ENCODE measurements around the gene SORL1.

DNA sequence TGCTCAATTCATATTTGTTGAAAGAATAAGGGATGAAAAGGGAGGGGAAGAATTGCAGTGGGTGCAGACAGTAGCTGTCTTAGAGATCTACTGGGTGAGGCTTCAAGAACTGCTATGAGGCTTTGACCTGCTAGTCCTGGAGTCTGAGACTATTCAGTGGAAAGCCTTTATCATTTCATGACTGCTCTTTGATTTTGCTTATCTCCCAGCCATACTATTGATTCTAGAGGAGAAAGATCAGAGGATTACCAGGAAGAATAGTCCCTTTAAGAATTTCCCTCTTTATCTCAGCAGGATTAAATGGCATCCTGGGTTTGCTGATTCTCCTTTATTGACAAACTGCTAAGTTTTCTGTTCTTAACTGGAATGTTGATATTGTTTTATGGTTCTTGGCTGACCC is 108.1 kb downstream of the SORL1 start:
- TF ChIP-seq, protein P1, sequence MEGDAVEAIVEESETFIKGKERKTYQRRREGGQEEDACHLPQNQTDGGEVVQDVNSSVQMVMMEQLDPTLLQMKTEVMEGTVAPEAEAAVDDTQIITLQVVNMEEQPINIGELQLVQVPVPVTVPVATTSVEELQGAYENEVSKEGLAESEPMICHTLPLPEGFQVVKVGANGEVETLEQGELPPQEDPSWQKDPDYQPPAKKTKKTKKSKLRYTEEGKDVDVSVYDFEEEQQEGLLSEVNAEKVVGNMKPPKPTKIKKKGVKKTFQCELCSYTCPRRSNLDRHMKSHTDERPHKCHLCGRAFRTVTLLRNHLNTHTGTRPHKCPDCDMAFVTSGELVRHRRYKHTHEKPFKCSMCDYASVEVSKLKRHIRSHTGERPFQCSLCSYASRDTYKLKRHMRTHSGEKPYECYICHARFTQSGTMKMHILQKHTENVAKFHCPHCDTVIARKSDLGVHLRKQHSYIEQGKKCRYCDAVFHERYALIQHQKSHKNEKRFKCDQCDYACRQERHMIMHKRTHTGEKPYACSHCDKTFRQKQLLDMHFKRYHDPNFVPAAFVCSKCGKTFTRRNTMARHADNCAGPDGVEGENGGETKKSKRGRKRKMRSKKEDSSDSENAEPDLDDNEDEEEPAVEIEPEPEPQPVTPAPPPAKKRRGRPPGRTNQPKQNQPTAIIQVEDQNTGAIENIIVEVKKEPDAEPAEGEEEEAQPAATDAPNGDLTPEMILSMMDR (IDR thresholded peaks at IDR 0.05): no peak
- TF ChIP-seq POLR2A (IDR thresholded peaks at IDR 0.05): no peak
- no peak for TF ChIP-seq POLR2AphosphoS5 (IDR thresholded peaks at IDR 0.05)
- TF ChIP-seq EP300 (IDR thresholded peaks at IDR 0.05): no peak

Measured in suprapubic skin (tissue), 4 donors.